Transverse colon (tissue), 4 donors: ENCODE measurements around the gene BTN3A1.

Experiments used
- CTCF ChIP-seq, 5 experiments: fragments of 200-600 bp in 3 of 5; fragments of 450-650 bp in 2 of 5; sonication (generic) in 3 of 5; IDR thresholded peaks; 1 replicate in 2 of 5; 2 replicates in 3 of 5; pipeline ENCODE4 v1.5.1; 2016 to 2017; ENCODE audit warnings: antibody characterized with exemption in 5 of 5, inconsistent platforms in 3 of 5, mild to moderate bottlenecking in 2 of 5, moderate library complexity in 1 of 5
- POLR2A ChIP-seq: fragments of 450-650 bp; IDR thresholded peaks from one replicate; pipeline ENCODE4 v1.6.1; 2016; ENCODE audit warnings: antibody characterized with exemption, mild to moderate bottlenecking, moderate library complexity
- POLR2AphosphoS5 ChIP-seq, 3 donors: sonication (generic); formaldehyde crosslinking; IDR thresholded peaks; one replicate each; pipeline ENCODE4 v1.6.1; 2016; ENCODE audit warnings: antibody characterized with exemption in 3 of 3

- TF ChIP-seq POLR2A (no peak), POLR2AphosphoS5 (IDR thresholded peaks at IDR 0.05) (no peak), CTCF (IDR thresholded peaks at IDR 0.05) (no peak)
These were observed 10.9 kb downstream of the BTN3A1 start for GRCh38 chr6:26412954-26413353.
